Fibroblast of lung (primary cell): Measurements from ENCODE around the gene LMX1A. TPM values are rescaled to one million over a fixed set of nuclear protein-coding genes. Genes with fewer than 3 reads are reported as not detected.

Source experiments
- DNase-seq, 2 donors: peaks; one replicate each; pipeline versions ENCODE4 v3.0.0 to v3.0.0-alpha.2; 2010; ENCODE audit warnings: low read depth in 2 of 2
- H2AFZ ChIP-seq: 2 replicates; pipeline ENCODE4 v1.5.1; 2012; ENCODE audit warnings: low read length, control low read depth, inconsistent platforms
- H3K27ac ChIP-seq: 2 replicates; pipeline ENCODE4 v1.5.1; 2011; ENCODE audit warnings: low read length, control low read depth; ENCODE audit not compliant: insufficient read depth
- H3K27me3 ChIP-seq: 2 replicates; pipeline ENCODE4 v1.5.1; 2011; ENCODE audit warnings: mild to moderate bottlenecking, low read length; ENCODE audit not compliant: control insufficient read depth, insufficient read depth
- H3K36me3 ChIP-seq: 2 replicates; pipeline ENCODE4 v1.5.1; 2011; ENCODE audit warnings: low read length; ENCODE audit not compliant: control insufficient read depth, insufficient read depth
- H3K4me1 ChIP-seq: 2 replicates; pipeline ENCODE4 v1.5.1; 2011; ENCODE audit warnings: low read length; ENCODE audit not compliant: control insufficient read depth, insufficient read depth; ENCODE audit errors: extremely low read depth
- H3K4me2 ChIP-seq: 2 replicates; pipeline ENCODE4 v1.5.1; 2011; ENCODE audit warnings: low read length, control low read depth; ENCODE audit not compliant: insufficient read depth; ENCODE audit errors: extremely low read depth
- H3K4me3 ChIP-seq, 4 experiments: fragments of 200-600 bp in 1 of 4; sonication (generic) in 1 of 4; replicated peaks in 1 of 4; 2 replicates each; pipeline ENCODE4 v1.5.1; 2011 to 2016; ENCODE audit warnings: low read length in 4 of 4, low read depth in 3 of 4, mild to moderate bottlenecking in 3 of 4, control low read depth in 2 of 4, inconsistent platforms in 1 of 4, mixed read lengths in 1 of 4; ENCODE audit not compliant: insufficient read depth in 1 of 4; ENCODE audit errors: control extremely low read depth in 1 of 4
- H3K79me2 ChIP-seq: 2 replicates; pipeline ENCODE4 v1.5.1; 2012; ENCODE audit warnings: mild to moderate bottlenecking, low read length, inconsistent platforms; ENCODE audit not compliant: control insufficient read depth, insufficient read depth
- H3K9ac ChIP-seq: 2 replicates; pipeline ENCODE4 v1.5.1; 2011; ENCODE audit warnings: mild to moderate bottlenecking, low read length, control low read depth; ENCODE audit not compliant: insufficient read depth
- H3K9me3 ChIP-seq: 2 replicates; pipeline ENCODE4 v1.5.1; 2012; ENCODE audit warnings: low read depth, low read length; ENCODE audit not compliant: control insufficient read depth, insufficient read depth
- H4K20me1 ChIP-seq: 2 replicates; pipeline ENCODE4 v1.5.1; 2011; ENCODE audit warnings: low read length; ENCODE audit not compliant: control insufficient read depth, insufficient read depth; ENCODE audit errors: extremely low read depth
- EZH2 ChIP-seq: IDR thresholded peaks from 2 replicates; pipeline ENCODE4 v1.5.1; 2012; ENCODE audit warnings: low read length, control low read depth, mild to moderate bottlenecking; ENCODE audit errors: missing control alignments
- polyA plus RNA-seq, 2 donors: library from polyadenylated mRNA; depleted of rRNA in 1 of 2; stranded (reverse) in 1 of 2; unstranded in 1 of 2; fragments of >200 nt; gene quantifications; 2 replicates each; pipeline ENCODE4 v1.2.1, GENCODE V29; 2011 to 2012; ENCODE audit warnings: missing spikeins in 1 of 2
- total RNA-seq: library from RNA; depleted of rRNA; stranded (reverse); fragments of >200 nt; gene quantifications from 2 replicates; pipeline ENCODE4 v1.2.1, GENCODE V29; 2014
- TF ChIP-seq, protein P1 (sequence below), 2 donors: IDR thresholded peaks in 1 of 2; conservative IDR thresholded peaks in 1 of 2; 1 replicate in 1 of 2; 2 replicates in 1 of 2; pipeline ENCODE4 v1.5.1; 2011 to 2012; ENCODE audit warnings: low read length in 2 of 2, control low read depth in 1 of 2, inconsistent platforms in 1 of 2, low read depth in 1 of 2, mild to moderate bottlenecking in 1 of 2

Gene LMX1A
- total and polyA plus RNA-seq, 2 donors (not counting 1 experiment from before 2014, with no cell fraction given), result not detected

DNA sequence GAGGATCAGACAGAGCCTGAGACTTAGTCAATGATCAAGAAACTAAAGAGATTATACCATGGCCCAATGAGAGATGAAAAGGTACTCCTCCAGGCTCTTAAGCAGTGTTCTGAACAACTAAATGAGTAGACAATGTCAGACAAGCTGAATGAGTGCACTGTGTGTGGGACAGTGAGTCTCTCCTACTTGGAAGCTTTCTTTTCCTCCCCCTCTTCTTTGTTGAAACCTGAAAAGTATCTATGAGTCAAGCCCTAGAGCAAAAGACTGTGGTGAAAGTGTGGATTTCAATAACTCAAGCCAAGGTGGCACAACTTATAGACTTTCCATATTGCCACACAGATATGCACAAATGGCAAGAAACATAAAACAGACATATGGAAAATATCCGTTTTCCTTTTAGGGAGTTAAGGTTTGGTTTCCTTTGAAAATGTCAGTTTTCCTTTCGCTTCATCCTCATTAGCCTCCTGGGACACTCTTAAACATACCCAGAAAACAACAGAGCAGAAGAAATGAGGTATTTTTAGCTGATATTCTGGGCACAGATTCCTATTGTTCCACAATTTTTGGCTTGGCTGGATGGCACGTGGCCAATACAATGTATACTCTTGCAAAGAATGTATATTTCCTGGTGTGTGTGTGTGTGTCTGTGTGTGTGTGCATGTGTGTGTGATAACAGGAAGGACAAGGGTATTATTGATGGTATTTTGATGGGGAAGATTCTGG lies 96.6 kb downstream of the LMX1A start:
- Histone ChIP-seq H3K4me1 (no peaks in the 10 kb centered on the region), H2AFZ (no peak overlapping the region), H3K9ac (no peak overlapping the region), H3K79me2 (no peaks in the 10 kb centered on the region), H3K27me3 (no peaks in the 10 kb centered on the region), H3K36me3 (no peaks in the 10 kb centered on the region), H3K4me3 (no peak overlapping the region), H3K27ac (no peak overlapping the region), H3K9me3 (no peaks in the 10 kb centered on the region), H3K4me2 (no peak overlapping the region), H4K20me1 (no peaks in the 10 kb centered on the region)
- TF ChIP-seq EZH2, result no peak
- TF ChIP-seq, protein P1, sequence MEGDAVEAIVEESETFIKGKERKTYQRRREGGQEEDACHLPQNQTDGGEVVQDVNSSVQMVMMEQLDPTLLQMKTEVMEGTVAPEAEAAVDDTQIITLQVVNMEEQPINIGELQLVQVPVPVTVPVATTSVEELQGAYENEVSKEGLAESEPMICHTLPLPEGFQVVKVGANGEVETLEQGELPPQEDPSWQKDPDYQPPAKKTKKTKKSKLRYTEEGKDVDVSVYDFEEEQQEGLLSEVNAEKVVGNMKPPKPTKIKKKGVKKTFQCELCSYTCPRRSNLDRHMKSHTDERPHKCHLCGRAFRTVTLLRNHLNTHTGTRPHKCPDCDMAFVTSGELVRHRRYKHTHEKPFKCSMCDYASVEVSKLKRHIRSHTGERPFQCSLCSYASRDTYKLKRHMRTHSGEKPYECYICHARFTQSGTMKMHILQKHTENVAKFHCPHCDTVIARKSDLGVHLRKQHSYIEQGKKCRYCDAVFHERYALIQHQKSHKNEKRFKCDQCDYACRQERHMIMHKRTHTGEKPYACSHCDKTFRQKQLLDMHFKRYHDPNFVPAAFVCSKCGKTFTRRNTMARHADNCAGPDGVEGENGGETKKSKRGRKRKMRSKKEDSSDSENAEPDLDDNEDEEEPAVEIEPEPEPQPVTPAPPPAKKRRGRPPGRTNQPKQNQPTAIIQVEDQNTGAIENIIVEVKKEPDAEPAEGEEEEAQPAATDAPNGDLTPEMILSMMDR (conservative IDR thresholded peaks at IDR 0.05 in 1 of 2, IDR thresholded peaks at IDR 0.05 in 1 of 2; ENCODE audit: low read depth in 1 of 2, low read length in 2 of 2), result no peak
- no peak for DNase-seq

DNA sequence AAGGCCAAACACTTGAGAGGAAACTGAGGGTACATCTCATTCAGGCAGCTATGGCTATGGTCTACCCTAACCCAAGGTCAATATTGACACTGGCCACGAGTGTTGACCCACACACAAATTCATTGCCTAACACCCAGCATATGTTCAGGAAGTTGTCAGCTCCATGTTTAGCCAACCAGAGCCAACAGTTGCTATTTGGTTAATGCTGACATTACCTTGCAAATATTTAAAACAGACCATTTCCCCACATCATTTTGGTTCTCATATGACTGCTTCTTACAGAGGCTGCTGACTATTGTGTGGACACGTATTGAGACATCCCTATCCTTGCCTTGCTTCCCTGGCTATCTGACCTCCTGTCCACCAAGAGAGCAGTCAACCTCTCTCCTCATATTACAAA lies 97.3 kb downstream of the LMX1A start:
- H3K79me2 ChIP-seq, result no peaks in the 10 kb centered on the region
- DNase-seq, result no peak

DNA sequence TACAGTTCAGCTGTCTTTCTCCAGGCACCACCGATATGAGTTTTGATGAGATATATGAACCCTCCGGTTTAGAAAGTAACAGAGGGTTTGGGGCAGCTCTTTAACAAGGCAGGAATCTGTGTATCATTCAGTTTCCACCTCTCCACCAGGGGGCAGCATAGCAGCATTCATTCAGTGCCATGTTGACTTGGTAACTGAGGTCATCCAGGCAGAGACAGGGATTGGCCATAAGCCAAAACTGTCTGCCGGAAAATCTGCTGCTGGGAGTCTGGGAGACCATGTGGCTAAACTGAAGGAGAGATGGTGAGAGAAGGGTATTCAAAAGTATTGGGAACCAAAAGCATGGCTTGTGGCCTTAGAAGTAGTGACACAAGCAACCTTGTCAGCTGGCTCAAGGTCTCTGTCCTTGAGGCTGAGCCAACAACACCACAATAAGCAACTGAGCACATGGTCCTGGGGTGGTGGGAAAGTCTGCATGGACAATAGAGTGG lies 98.5 kb downstream of the LMX1A start:
- no peaks in the 10 kb centered on the region for H3K27me3 ChIP-seq
- no peak overlapping the region for H3K4me3 ChIP-seq
- no peaks in the 10 kb centered on the region for H3K79me2 ChIP-seq
- no peak overlapping the region for H3K9ac ChIP-seq
- H3K36me3 ChIP-seq, result no peaks in the 10 kb centered on the region
- TF ChIP-seq, protein P1 (conservative IDR thresholded peaks at IDR 0.05 in 1 of 2, IDR thresholded peaks at IDR 0.05 in 1 of 2; ENCODE audit: low read depth in 1 of 2, low read length in 2 of 2), result peak; percentile 49 to 53
- TF ChIP-seq EZH2, result no peak
- H3K4me2 ChIP-seq, result no peak overlapping the region
- no peaks in the 10 kb centered on the region for H3K9me3 ChIP-seq
- DNase-seq, result peak; percentile 0 to 36
- H3K4me1 ChIP-seq, result no peaks in the 10 kb centered on the region
- H4K20me1 ChIP-seq, result no peaks in the 10 kb centered on the region
- no peak overlapping the region for H3K27ac ChIP-seq
- no peak overlapping the region for H2AFZ ChIP-seq

More for the DNA sequence above, 97.3 kb downstream of the LMX1A start:
- no peaks in the 10 kb centered on the region for H3K36me3 ChIP-seq
- no peak overlapping the region for H3K4me3 ChIP-seq
- no peak overlapping the region for H3K27ac ChIP-seq
- H4K20me1 ChIP-seq, result no peaks in the 10 kb centered on the region
- TF ChIP-seq, protein P1 (conservative IDR thresholded peaks at IDR 0.05 in 1 of 2, IDR thresholded peaks at IDR 0.05 in 1 of 2; ENCODE audit: low read depth in 1 of 2, low read length in 2 of 2), result no peak
- TF ChIP-seq EZH2, result no peak
- H3K4me2 ChIP-seq, result no peak overlapping the region
- H3K4me1 ChIP-seq, result no peaks in the 10 kb centered on the region
- H3K9ac ChIP-seq, result no peak overlapping the region
- no peaks in the 10 kb centered on the region for H3K27me3 ChIP-seq
- no peaks in the 10 kb centered on the region for H3K9me3 ChIP-seq
- H2AFZ ChIP-seq, result no peak overlapping the region
